H1 (cell line): ENCODE data around the gene ARHGAP26. TPM values are rescaled to one million over a fixed set of nuclear protein-coding genes. Genes with fewer than 3 reads are reported as not detected.

Source experiments
- CTCF ChIA-PET: fragments of 300-600 bp; sonication (Branson Sonifier 250); formaldehyde crosslinking; loops from one replicate; lab custom pipeline; 2021; ENCODE audit not compliant: partially characterized antibody; lab: Charles Lee
- POLR2A ChIA-PET: fragments of 300-600 bp; sonication (Branson Sonifier 250); formaldehyde crosslinking; loops from one replicate; lab custom pipeline; 2021; ENCODE audit warnings: inconsistent platforms; ENCODE audit not compliant: partially characterized antibody; lab: Charles Lee
- DNase-seq, 2 experiments: peaks; one replicate each; pipeline versions ENCODE4 v3.0.0 to v3.0.0-alpha.2; 2010 to 2022; ENCODE audit warnings: low spot score in 2 of 2, low read depth in 1 of 2, mixed read lengths in 1 of 2
- FAIRE-seq: peaks from 2 replicates; lab custom pipeline; 2011; peaks lifted over from hg19 to GRCh38; lab: Jason Lieb, UNC
- H2AFZ ChIP-seq: 2 replicates; pipeline ENCODE4 v1.8.1; 2012; ENCODE audit warnings: low read length, inconsistent platforms
- H2AK5ac ChIP-seq: 2 replicates; pipeline ENCODE4 v1.6.1; 2013; ENCODE audit warnings: low read depth, low read length
- H2BK120ac ChIP-seq: replicated peaks from 2 replicates; pipeline ENCODE3; 2013; ENCODE audit warnings: low read depth, low read length, inconsistent platforms
- H2BK12ac ChIP-seq: 2 replicates; pipeline ENCODE4 v1.6.1; 2013; ENCODE audit warnings: low read depth, low read length
- H2BK15ac ChIP-seq: 2 replicates; pipeline ENCODE4 v1.6.1; 2013; ENCODE audit warnings: low read length
- H2BK20ac ChIP-seq: 2 replicates; pipeline ENCODE4 v1.6.1; 2013; ENCODE audit warnings: low read length
- H2BK5ac ChIP-seq: 2 replicates; pipeline ENCODE4 v1.6.1; 2013; ENCODE audit warnings: low read depth, low read length
- H3K14ac ChIP-seq: 2 replicates; pipeline ENCODE4 v1.6.1; 2013; ENCODE audit warnings: inconsistent platforms; ENCODE audit not compliant: insufficient read length
- H3K18ac ChIP-seq: 2 replicates; pipeline ENCODE4 v1.6.1; 2013; ENCODE audit warnings: low read length; ENCODE audit errors: extremely low read depth
- H3K23ac ChIP-seq: 2 replicates; pipeline ENCODE4 v1.6.1; 2013; ENCODE audit warnings: inconsistent platforms; ENCODE audit not compliant: insufficient read length
- H3K23me2 ChIP-seq: 2 replicates; pipeline ENCODE4 v1.6.1; 2013; ENCODE audit warnings: low read depth, low read length
- H3K27ac ChIP-seq: 2 replicates; pipeline ENCODE4 v1.6.1; 2011; ENCODE audit warnings: low read depth, low read length, inconsistent platforms
- H3K27me3 ChIP-seq, 4 experiments: replicated peaks in 1 of 4; 1 replicate in 1 of 4; 2 replicates in 3 of 4; pipeline versions ENCODE4 v1.6.1 to v1.8.1; 2011 to 2013; ENCODE audit warnings: low read length in 3 of 4, mild to moderate bottlenecking in 3 of 4, inconsistent platforms in 2 of 4, mixed read lengths in 2 of 4, moderate library complexity in 1 of 4; ENCODE audit not compliant: control insufficient read depth in 3 of 4, insufficient read depth in 3 of 4; ENCODE audit errors: extremely low read depth in 1 of 4
- H3K36me3 ChIP-seq, 4 experiments: 2 replicates each; pipeline versions ENCODE4 v1.6.1 to v1.8.1; 2011 to 2013; ENCODE audit warnings: mild to moderate bottlenecking in 4 of 4, low read length in 3 of 4, moderate library complexity in 2 of 4, control low read depth in 1 of 4, inconsistent platforms in 1 of 4; ENCODE audit not compliant: insufficient read depth in 4 of 4, control insufficient read depth in 2 of 4
- H3K4ac ChIP-seq: replicated peaks from 2 replicates; pipeline ENCODE3; 2013; ENCODE audit warnings: low read length, low read depth, mixed read lengths, inconsistent platforms; ENCODE audit not compliant: insufficient read length
- H3K4me1 ChIP-seq, 4 experiments: replicated peaks in 1 of 4; 1 replicate in 1 of 4; 2 replicates in 3 of 4; pipeline versions ENCODE4 v1.6.1 to v1.8.1; 2011 to 2013; ENCODE audit warnings: low read length in 3 of 4, inconsistent platforms in 2 of 4, mixed read lengths in 1 of 4; ENCODE audit not compliant: insufficient read depth in 4 of 4, control insufficient read depth in 3 of 4
- H3K4me2 ChIP-seq, 2 experiments: 2 replicates each; pipeline versions ENCODE4 v1.6.1 to v1.8.1; 2011 to 2013; ENCODE audit warnings: low read depth in 2 of 2, low read length in 2 of 2, control low read depth in 1 of 2, inconsistent platforms in 1 of 2, mild to moderate bottlenecking in 1 of 2; ENCODE audit not compliant: insufficient read depth in 1 of 2
- H3K4me3 ChIP-seq, 4 experiments: fragments of 200-600, 300-600 bp in 1 of 4; sonication (generic), shearing (Covaris generic), sonication (Bioruptor Twin) in 1 of 4; 2 replicates each; pipeline versions ENCODE4 v1.5.1 to v1.8.1; 2011 to 2016; ENCODE audit warnings: low read length in 4 of 4, low read depth in 3 of 4, control low read depth in 2 of 4, inconsistent platforms in 2 of 4, mild to moderate bottlenecking in 2 of 4, mixed read lengths in 1 of 4, moderate library complexity in 1 of 4; ENCODE audit not compliant: insufficient read depth in 2 of 4; ENCODE audit errors: extremely low read depth in 1 of 4
- H3K56ac ChIP-seq: replicated peaks from 2 replicates; pipeline ENCODE3; 2013; ENCODE audit warnings: low read depth, mild to moderate bottlenecking, mixed read lengths, low read length, inconsistent platforms; ENCODE audit not compliant: insufficient read length
- H3K79me1 ChIP-seq: 2 replicates; pipeline ENCODE4 v1.6.1; 2013; ENCODE audit warnings: low read depth, low read length, control low read depth
- H3K79me2 ChIP-seq, 2 experiments: 2 replicates each; pipeline versions ENCODE4 v1.6.1 to v1.8.1; 2012 to 2013; ENCODE audit warnings: low read length in 2 of 2, mild to moderate bottlenecking in 2 of 2, inconsistent platforms in 1 of 2; ENCODE audit not compliant: insufficient read depth in 2 of 2, control insufficient read depth in 1 of 2
- H3K9ac ChIP-seq, 4 experiments: replicated peaks in 1 of 4; 1 replicate in 1 of 4; 2 replicates in 3 of 4; pipeline versions ENCODE4 v1.6.1 to v1.8.1; 2011 to 2013; ENCODE audit warnings: low read depth in 3 of 4, low read length in 3 of 4, control low read depth in 2 of 4, mild to moderate bottlenecking in 2 of 4, moderate library complexity in 2 of 4, inconsistent platforms in 1 of 4; ENCODE audit errors: extremely low read depth in 1 of 4
- H3K9me3 ChIP-seq, 2 experiments: 2 replicates each; pipeline versions ENCODE4 v1.6.1 to v1.8.1; 2012 to 2013; ENCODE audit warnings: mild to moderate bottlenecking in 2 of 2, moderate library complexity in 2 of 2, control low read depth in 1 of 2, inconsistent platforms in 1 of 2, low read depth in 1 of 2, low read length in 1 of 2, mixed read lengths in 1 of 2; ENCODE audit not compliant: insufficient read depth in 2 of 2
- H4K20me1 ChIP-seq, 2 experiments: replicated peaks in 1 of 2; 2 replicates each; pipeline versions ENCODE3 to v1.8.1; 2011 to 2013; ENCODE audit warnings: inconsistent platforms in 2 of 2, low read length in 2 of 2, mild to moderate bottlenecking in 1 of 2; ENCODE audit not compliant: insufficient read depth in 2 of 2, control insufficient read depth in 1 of 2
- H4K5ac ChIP-seq: 2 replicates; pipeline ENCODE4 v1.6.1; 2013; ENCODE audit warnings: low read length, low read depth, mixed read lengths, inconsistent platforms; ENCODE audit not compliant: insufficient read length
- H4K8ac ChIP-seq: 2 replicates; pipeline ENCODE4 v1.8.0; 2013; ENCODE audit warnings: mild to moderate bottlenecking, moderate library complexity, low read length, inconsistent platforms; ENCODE audit not compliant: insufficient read depth; ENCODE audit errors: extremely low read depth
- H4K91ac ChIP-seq: replicated peaks from 2 replicates; pipeline ENCODE3; 2013; ENCODE audit warnings: low read length, mixed read lengths, inconsistent platforms; ENCODE audit not compliant: insufficient read length
- BCL11A ChIP-seq, 2 experiments: IDR thresholded peaks; one replicate each; pipeline ENCODE4 v1.6.1; 2011; ENCODE audit warnings: low read depth in 2 of 2, low read length in 2 of 2, mild to moderate bottlenecking in 2 of 2
- CEBPB ChIP-seq: IDR thresholded peaks from 2 replicates; pipeline ENCODE4 v1.6.1; 2012; ENCODE audit warnings: low read depth, low read length
- EGR1 ChIP-seq: IDR thresholded peaks from 2 replicates; pipeline ENCODE4 v1.6.1; 2011; ENCODE audit warnings: low read depth, low read length, borderline replicate concordance
- FOSL1 ChIP-seq: IDR thresholded peaks from 2 replicates; pipeline ENCODE4 v1.6.1; 2011; ENCODE audit warnings: mild to moderate bottlenecking, low read depth, low read length, moderate library complexity; ENCODE audit not compliant: insufficient read depth
- GTF2F1 ChIP-seq: IDR thresholded peaks from 2 replicates; pipeline ENCODE4 v1.6.1; 2012; ENCODE audit warnings: low read depth, low read length, improper control_type of control experiment, borderline replicate concordance
- KDM5A ChIP-seq: fragments of 200-600 bp; IDR thresholded peaks from 2 replicates; pipeline ENCODE4 v1.7.1; 2012; ENCODE audit warnings: mild to moderate bottlenecking, low read length, inconsistent platforms, mixed read lengths
- WGBS, 2 experiments: shearing (Covaris generic) in 1 of 2; methylation state at CpG; one replicate each; pipeline versions ENCODE4 v1.1.6 to v1.1.7; 2013 to 2015; ENCODE audit warnings: low lambda C conversion rate in 2 of 2, mixed read lengths in 2 of 2, inconsistent platforms in 1 of 2, low coverage in 1 of 2, missing lambda C conversion rate in 1 of 2; ENCODE audit not compliant: insufficient replicate concordance in 2 of 2, insufficient coverage in 1 of 2, insufficient read length in 1 of 2; ENCODE audit errors: extremely low coverage in 1 of 2, missing lambda C conversion rate in 1 of 2; 5-methylcytosine and 5-hydroxymethylcytosine counted together
- polyA plus RNA-seq, 7 experiments: library from polyadenylated mRNA; depleted of rRNA in 3 of 7; stranded (reverse) in 5 of 7; unstranded in 2 of 7; fragments of >200 nt in 5 of 7; fragments of 200-250 nt in 2 of 7; gene quantifications; 1 replicate in 5 of 7; 2 replicates in 1 of 7; 4 replicates in 1 of 7; pipeline versions ENCODE4 v1.2.1 to v1.2.3, GENCODE V29; 2011 to 2013; ENCODE audit warnings: missing spikeins in 2 of 7, mixed read lengths in 2 of 7
- total RNA-seq: library from RNA; stranded (reverse); fragmentation: NEBNext Ultra II Directional; extraction: Animal tissue kit (Norgen Biotek cat#: 25700); gene quantifications from 2 replicates; pipeline ENCODE4 v1.2.1, GENCODE V29; 2021

Gene ARHGAP26
- total and polyA plus RNA-seq, 2 of the 8 experiments (the other 6 are each of a cell fraction or from before 2014, with no cell fraction given), result 7.1 to 24.8 TPM

DNA sequence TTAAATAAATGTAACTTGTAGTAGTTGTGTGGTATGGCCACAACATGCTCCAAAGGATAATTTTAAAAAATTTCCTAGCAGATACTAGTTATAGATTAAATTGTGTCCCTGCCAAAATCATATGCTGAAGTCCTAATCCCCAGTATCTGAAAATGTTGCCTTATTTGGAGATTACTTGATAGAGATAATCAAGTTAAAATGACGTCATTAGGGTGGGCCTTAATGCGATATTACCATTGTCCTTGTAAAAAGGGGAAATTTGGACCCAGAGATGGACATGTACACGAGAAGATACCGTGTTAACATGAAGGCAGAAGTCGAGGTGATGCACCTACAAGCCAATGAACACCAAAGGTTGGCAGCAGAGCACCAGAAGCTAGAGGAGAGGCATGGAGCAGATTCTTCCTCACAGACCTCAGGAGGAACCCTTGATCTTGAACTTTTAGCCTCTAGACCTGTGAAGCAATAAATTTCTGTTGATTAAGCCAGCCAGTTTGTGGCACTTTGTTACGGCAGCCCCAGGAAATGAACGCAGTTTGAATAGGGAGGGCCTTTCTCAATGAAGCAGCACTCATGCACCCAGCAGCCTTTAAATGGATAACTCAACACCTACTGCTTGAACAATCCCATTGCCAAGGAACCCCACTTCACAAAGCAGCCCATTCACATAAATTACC, 148.9 kb downstream of the ARHGAP26 start:
- Histone ChIP-seq H3K9me3 (no peaks in the 10 kb centered on the region), H3K14ac (no peak overlapping the region), H3K9ac (no peak overlapping the region), H4K8ac (no peak overlapping the region), H3K23me2 (no peaks in the 10 kb centered on the region), H4K5ac (no peak overlapping the region), H3K4me3 (no peak overlapping the region), H3K36me3 (no peaks in the 10 kb centered on the region), H3K56ac (no peak overlapping the region), H2BK120ac (no peak overlapping the region), H3K79me2 (no peaks in the 10 kb centered on the region), H3K4me2 (no peak overlapping the region), H3K4me1 (no peaks in the 10 kb centered on the region), H2BK12ac (peak overlapping the region; percentile 45; the same call in 1 of the 2 replicates), H2AK5ac (no peak overlapping the region), H3K23ac (no peak overlapping the region), H2BK15ac (no peak overlapping the region), H3K27me3 (no peaks in the 10 kb centered on the region), H4K91ac (no peak overlapping the region), H2AFZ (no peak overlapping the region), H3K18ac (no peak overlapping the region), H2BK5ac (no peak overlapping the region), H4K20me1 (peaks cover 0 to 3% of the 10 kb centered on the region in 2 experiments), H3K79me1 (no peaks in the 10 kb centered on the region), H2BK20ac (no peak overlapping the region), H3K4ac (no peak overlapping the region), H3K27ac (no peak overlapping the region)
- ChIA-PET POLR2A (no interaction called here), CTCF (interaction anchor here (0.5 to 11.9 kb wide), 4 partner anchors 20 to 203 kb away, joined by 4 to 118 read pairs (median 48); no protein-coding TSS in a partner anchor)
- no peak for TF ChIP-seq BCL11A (IDR thresholded peaks at IDR 0.05; ENCODE audit: low read depth in 2 of 2, low read length in 2 of 2)
- no peak for TF ChIP-seq KDM5A
- TF ChIP-seq FOSL1, result no peak
- TF ChIP-seq EGR1, result no peak
- TF ChIP-seq CEBPB, result no peak
- TF ChIP-seq GTF2F1, result no peak
- 88% methylated on average over 7 of the region's 7 CpGs; no CpG with 5 or more reads in 1 of the 2 experiments for WGBS, 2 experiments
- FAIRE-seq (peak; percentile 7), DNase-seq (no peak)
